GDM1 (cell line): Measurements from ENCODE around the gene KIAA0586.
A peak's percentile ranks its signal among the peaks of the same experiment; 100 is the strongest.
"Not testable (repeated sequence)": the region's sequence is repeated elsewhere in the genome, so short reads cannot be mapped to it uniquely, and the experiment has no call there.

Source experiments
- DNase-seq: peaks from one replicate; lab custom pipeline; 2025; lab: John Stamatoyannopoulos, UW

Gene KIAA0586

DNA sequence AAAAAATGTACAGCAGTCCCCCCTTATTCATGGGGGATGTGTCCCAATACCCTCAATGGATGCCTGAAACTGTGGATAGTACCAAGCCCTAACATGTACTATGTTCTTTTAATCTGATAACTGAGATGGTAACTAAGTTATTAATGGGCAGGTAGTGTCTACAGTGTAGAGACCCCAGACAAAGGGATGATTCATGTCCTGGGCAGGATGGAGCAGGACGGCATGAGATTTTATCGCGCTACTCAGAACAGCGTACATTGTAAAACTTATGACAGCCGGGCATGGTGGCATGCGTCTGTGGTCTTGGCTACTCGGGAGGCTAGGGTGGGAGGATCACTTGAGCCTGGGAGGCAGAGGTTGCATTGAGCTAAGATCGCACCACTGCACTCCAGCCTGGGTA is 37.1 kb downstream of the KIAA0586 start:
- no peak for DNase-seq

DNA sequence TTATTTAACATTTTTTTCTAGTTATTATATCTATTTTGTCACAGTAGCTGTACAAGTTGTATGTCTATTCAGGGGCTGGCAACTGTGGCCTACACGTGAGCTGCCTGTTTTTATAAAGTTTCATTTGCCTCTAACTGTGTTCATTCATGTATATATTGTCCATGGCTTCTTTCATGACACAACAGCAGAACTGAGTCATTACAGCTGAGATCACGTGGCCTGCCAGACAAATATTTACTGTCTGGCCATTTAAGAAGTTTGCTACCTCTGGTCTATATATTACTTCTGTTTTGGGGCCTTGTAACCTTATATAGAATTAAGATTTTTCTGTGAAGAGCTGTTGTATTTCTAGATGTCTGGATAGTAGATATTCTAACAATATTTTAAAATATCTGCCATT is 37.9 kb downstream of the KIAA0586 start:
- no peak for DNase-seq

DNA sequence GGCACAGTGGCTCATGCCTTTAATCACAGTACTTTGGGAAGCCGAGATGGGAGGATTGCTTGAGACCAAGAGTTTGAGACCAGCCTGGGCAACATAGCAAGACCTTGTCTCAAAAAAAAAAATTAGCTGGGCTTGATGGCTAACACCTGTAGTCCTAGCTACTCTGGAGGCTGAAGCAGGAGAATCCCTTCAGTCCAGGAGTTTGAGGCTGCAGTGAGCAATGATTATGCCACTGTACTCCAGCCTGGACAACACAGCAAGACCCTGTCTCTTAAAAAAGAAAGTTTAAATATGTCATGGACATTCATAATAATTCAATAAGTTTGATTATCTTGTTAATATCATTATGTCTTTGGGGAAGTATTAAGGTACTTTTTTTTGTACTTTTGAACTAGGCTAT is 38.9 kb downstream of the KIAA0586 start:
- no peak for DNase-seq

DNA sequence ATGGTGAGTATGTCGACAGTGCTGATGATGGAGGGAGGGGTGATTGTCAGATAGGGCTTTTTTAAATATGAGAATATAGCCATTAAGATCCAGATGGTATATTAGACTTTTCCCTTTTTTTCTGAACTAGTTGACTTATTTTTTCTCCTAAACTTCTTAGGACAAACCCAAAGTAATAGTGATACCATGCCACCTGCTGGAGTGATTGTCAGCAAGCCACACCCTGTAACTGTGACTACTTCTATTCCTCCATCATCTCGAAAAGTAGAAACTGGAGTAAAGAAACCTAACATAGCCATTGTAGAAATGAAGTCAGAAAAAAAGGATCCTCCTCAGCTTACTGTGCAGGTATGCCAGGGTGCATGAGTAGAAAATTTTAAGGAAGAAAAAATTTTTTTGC is 40.1 kb downstream of the KIAA0586 start:
- no peak for DNase-seq

DNA sequence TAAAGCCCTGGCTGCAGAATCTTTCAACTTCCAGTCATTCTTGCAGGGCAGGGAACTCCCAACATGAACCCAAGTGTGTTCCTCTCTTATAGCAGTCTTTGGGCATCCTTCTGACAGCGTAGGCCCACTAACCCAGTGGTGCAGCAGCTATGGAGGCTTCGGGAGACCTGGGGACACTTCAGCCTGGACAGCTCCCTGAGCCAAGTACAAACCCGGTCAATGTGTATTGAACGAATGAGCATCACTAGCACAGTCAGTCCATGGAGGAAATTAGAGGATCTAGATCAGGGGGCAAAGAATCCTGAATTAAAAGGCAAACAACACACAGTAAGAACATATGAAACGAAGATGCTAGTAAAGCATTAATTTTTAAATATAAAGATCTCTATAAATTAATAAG is 41.8 kb downstream of the KIAA0586 start:
- DNase-seq = no peak

DNA sequence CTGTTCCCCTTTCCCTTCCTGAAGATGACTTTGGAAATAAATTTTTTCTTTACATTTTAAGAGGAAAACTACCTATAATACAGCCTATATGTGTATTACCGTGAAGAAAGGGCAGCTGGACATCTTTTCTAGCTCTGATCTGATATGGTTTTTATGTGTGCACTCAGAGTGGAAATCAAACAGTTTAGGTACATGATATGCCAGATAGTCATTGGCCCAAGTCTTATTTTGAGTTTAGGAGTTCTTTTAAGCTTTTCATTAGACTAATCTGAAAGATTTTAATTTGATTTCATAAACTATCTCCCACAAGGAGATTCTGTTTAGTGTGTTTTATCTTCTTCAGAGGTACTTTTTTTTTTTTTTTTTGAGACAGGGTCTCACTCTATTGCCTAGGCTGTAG is 48.8 kb downstream of the KIAA0586 start:
- no peak for DNase-seq

DNA sequence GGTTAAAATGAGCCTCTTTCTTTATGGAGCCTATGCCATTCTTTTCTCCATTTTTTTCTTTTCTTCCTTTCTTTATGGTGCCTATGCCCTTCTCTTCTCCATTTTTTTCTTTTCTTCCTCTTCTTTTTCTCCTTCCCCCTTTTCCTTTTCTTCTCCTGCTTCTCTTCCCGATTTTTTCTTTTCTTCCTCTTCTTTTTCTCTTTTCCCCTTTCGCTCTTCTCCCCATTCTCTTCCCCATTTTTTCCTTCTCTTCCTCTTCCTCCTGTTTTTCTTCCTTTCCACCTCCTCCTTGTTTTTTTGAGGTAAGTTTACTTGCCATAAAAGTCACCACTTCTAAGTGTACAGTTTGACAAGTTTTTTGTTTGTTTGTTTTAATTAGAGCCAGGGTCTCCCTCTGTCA is 50.1 kb downstream of the KIAA0586 start:
- no peak for DNase-seq

DNA sequence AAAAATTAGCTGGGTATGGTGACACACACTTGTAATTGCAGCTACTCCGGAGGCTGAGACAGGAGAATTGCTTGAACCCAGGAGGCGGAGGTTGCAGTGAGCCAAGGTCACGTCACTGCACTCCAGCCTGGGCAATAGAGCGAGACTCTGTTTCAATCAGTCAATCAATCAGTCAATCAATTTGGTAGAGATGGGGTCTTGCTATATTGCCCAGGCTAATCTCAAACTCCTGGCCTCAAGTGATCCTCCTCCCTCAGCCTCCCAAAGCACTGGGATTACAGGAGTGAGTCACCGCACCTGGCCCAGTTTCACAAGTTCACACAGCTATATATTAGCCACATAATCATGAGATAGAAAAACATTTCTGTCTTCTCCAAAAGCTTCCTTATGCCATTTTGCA is 50.8 kb downstream of the KIAA0586 start:
- not testable (repeated sequence) for DNase-seq

DNA sequence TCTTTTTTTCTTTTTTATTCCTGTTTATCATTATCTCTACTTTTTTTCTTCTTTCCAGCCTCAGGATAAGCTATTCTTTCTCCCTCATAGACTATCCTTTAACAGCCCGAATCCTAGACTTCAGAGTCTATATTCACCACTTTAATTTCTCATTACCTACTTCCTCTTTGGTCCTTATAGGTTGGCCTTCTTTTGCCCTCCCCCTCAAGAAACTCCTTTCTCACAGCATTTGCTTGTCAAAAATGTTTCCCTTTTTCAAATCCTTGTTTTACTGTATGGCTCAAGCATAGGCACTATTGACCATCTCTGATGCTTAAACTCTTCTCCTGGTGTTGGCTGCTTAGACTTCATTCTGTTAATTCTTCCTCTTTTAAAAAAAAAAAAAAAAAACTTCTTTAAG is 52.5 kb downstream of the KIAA0586 start:
- DNase-seq = peak; percentile 17

DNA sequence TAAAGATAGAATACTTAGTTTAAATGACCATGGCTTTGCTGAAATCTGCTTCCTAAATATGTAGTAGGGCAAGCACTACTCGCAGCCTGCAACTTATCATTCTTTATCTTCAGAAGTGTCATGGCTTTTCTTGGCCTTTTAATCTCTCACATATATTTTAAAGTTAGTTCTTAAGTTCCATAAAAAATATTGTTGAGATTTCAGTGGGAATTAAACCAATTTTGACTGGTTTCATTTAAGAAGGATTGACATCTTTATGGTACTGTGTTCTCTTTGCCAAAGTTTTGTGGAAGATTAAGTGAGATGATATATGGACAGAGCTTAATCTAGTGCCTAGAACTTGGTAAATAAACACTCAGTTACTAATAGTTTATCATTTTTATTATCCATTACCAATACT is 56.7 kb downstream of the KIAA0586 start:
- DNase-seq = no peak

DNA sequence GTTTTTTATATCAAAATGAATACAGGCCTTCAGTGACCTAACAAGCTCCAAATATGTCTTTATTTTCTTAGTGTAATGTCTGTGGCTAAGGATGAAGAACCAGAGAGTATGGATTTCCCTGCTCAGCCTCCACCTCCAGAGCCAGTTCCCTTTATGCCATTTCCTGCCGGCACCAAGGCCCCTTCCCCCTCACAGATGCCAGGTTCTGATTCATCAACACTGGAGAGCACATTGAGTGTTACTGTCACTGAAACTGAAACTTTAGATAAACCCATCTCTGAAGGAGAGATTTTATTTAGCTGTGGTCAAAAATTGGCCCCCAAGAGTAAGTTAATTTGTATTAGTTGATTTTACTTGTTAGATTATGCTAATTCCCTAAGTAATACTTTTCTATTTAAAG is 61.0 kb downstream of the KIAA0586 start:
- DNase-seq = peak; percentile 60

DNA sequence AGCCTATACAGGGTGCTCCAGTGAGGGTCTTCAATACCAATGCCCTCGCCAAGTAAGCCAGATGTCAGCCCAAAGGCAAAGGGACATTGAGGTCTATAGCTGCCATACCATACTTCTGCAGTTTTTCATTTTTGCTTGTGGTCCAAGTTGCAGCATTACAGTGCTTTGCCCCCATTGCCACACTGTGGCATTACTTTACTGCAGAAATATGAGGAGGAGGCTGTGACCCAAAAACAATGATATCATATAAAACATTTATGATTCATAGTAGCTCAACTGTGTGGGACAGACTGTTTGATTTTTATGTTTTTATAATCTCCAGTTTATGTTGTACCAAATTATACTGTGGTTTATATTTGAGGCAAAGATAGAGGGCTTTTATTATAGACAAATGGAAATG is 64.1 kb downstream of the KIAA0586 start:
- DNase-seq = no peak

DNA sequence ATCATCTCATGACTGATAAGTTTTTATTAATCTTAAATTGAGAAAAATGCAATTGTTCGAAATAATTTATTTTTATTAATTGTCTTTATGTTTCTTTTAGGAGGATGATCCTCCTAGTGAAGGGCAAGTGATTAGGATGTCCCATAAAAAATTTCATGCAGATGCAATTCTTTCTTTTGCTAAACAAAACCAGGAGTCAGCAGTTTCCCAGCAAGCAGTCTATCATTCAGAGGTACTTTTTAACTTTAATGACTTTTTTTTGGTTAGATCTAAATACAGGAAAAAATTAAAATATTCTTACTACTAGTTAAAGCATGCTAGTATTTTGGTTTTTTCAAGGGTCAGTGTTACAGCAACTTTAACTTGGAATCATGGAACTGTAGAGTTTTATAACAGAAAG is 64.5 kb downstream of the KIAA0586 start:
- DNase-seq = no peak

DNA sequence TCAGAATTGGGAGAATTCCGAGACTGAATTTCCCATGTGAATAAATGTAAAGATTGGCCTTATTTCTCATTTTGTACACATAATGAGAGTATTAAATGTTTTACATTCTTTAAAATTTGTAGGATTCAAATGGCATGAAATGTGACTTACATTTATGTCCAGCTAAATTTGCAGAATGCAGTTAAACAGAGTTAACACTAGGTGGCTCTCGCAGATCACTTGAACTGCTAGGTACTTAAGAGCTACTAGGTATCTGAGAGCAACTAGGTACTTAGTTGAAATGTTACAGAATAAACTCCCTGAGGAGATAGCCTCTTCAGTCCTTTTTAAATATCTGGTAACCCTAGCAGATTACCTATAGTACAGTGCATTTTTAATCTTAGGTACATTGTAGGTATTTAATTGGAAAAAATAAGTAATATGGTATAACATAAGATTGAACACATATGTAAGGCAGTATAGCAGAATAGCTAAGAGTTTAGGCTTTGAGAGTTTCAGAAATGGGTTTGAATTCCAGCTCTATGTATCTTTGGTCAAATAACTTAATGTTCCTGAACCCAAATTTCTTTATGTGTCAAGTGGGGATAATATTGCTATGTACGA is 73.8 kb downstream of the KIAA0586 start:
- peak; percentile 41 for DNase-seq

DNA sequence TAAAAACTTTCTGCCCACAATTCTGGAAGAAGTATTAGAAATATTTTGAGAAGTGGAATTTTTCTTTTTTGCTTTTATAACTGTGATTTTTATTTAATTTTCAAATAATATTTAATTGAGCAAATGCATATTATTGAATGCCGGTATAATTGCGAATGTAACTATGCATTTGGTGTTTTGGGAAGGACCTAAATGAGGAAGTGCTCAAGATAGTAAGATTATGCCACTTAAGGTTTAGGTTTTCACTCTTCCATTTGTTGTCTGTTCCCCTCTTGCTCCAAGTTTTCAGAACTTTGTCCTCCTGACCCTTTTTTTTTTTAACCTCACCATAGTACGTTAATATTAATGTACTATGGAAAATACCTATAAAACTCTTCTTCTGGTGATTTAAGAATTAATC is 85.8 kb downstream of the KIAA0586 start:
- DNase-seq = no peak

DNA sequence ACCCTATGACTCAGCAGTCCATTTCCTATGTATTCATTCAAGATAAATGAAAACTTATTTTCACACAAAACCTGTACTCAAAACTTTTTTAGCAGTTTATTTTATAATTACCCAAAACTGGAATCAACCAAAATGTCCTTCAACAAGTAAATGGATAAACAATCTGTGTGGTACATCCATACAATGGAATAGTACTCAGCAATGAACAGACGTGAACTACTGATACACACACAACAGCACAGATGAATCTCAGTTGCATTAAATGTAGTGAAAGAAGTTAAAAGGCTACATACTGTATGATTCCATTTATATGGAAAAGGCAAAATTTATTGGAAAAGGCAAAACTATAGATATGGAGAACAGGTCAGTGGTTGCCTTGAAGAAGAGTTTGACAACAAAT is 90.1 kb downstream of the KIAA0586 start:
- DNase-seq = no peak

DNA sequence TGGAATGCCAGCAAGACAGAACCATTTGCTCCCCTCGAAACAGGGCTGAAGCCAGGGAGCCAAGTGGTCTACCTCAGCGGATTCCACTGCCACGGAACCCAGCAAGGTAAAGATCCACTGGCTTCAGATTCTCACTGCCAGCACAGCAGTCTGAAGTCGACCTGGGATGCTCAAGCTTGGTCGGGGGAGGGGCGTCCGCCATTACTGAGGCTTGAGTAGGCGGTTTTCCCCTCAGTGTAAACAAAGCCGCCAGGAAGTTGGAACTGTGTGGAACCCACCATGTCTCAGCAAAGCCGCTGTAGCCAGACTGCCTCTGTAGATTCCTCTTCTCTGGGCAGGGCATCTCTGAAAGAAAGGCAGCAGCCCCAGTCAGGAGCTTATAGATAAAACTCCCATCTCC is 98.2 kb downstream of the KIAA0586 start:
- not testable (repeated sequence) for DNase-seq

DNA sequence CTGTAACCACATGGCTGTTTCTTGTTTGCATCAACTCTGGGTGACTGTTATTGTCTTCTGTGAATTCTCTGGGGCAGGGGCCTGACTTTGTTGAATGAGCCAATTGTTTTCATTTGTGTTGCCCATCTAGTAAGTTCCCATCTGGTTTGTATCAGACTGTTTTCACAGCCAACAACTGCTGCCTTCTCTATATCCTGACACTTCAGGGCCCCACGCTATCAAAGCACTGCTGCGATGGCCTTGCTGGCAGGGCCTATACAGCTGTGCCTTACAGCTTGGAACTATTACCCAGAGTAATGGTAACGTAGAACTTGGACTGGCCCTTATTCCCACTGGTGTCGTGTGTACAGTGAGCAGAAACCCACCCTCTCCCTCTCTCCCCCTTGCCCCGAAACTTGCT is 105.9 kb downstream of the KIAA0586 start:
- no peak for DNase-seq

DNA sequence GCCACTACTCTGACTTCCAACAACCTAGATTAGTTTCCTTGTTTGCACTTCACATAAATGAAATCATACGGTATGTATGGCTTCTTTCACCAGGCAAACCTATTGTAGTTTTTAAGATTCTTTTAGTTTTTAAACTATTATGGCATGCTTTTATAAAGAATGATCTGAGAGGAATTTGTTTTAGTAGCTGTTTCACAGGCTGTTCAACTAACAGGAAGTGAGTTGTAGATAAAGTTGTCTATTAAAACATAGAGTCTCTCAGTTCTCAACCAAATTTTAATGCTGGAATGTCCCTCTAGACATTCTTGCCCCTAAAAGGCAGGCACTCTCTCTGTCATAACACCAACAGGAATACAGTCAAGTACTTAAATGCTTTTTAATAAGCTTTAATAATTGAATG is 107.5 kb downstream of the KIAA0586 start:
- DNase-seq = no peak

DNA sequence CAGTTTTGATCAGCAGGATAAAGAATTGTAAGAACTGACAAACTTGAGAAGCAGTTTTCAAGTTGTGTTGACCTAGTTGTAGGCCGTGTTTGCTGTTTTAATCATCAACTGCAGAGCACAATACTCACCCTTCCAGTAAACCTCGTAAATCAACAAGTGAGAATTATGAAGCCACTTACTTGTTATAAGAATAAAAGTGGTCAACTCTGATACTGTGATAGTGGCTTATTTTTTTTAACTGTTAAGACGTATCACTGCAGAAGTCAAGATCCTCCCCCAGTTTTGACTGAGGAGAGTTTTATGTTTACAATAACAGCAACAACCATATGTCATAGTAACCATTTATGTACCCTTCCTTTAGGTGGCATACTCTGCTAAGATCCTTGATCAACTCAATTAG is 109.5 kb downstream of the KIAA0586 start:
- DNase-seq = no peak

DNA sequence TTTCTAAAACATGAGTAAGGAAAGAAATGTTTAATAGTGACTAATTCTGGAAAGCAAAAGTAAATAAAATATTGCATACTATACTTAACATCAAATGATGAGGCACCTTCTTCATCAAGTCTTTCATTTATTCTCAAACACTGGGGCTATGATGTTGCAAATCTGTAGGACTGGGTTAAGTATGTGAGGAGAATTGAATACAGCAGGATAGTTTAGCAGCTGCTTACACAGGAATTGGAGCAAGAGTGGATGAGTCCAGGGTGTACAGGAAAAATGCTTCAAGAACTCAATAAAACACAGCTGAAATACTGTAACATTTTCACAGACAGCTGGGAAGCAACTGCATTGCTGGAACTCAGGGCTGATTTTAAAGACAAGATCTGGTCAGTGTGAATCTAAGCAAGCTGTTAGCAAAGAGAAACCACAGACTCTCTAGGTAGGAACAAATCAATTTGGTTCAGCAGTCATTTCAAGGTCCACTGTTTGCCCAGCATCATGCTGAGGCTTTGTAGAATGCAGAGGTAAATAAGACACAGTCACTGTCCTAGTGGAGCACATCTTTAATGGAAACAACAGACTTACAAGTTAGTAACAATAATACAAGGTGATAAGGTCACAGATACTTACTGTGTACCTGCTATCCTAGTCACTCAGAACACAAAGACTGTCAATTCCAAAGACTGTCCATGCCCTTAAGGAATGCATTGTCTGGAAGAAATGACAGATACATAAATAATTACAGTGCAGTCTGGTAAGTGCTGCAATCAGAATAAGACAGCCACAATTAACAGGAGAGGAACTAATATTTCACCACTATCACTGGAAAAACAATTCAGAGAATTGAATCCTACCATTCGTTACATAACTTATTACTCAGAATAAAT is 113.5 kb downstream of the KIAA0586 start:
- DNase-seq = no peak

DNA sequence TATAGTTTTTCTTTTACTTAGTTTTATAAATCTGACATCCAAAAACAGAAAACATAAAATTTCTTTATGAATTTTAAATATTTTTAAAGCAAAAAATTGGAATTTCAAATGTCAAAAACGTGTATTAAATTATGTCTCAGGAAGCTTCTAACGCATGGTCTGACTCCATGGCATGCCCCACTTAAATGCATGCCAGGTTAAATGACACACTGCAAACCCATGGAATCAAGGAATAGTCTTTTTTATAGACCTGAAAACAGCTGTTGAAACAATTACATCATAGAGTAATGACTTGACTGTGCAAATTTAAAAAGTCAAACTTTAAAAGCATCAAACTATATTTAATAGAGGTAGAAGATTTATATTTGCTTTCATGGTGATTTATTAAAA is 114.1 kb downstream of the KIAA0586 start:
- no peak for DNase-seq

DNA sequence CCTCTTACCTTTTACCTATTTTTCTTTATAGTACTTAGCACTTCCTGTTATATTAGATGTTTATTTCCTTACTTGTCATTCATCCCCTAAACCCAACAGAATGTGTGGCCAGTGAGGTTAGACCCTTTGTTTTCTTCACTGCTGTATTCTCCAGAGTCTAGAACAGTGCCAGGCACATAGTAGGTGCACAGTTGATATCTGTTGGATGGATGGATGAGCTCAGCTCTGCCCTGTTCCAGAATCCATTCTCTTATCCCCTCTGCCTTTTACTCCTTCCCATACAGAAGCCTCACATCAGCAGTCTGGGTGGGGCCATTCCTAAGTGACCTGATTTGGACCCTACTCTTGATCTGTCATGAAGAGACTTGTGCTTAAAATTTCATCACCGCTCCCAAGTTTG is 115.7 kb downstream of the KIAA0586 start:
- no peak for DNase-seq

DNA sequence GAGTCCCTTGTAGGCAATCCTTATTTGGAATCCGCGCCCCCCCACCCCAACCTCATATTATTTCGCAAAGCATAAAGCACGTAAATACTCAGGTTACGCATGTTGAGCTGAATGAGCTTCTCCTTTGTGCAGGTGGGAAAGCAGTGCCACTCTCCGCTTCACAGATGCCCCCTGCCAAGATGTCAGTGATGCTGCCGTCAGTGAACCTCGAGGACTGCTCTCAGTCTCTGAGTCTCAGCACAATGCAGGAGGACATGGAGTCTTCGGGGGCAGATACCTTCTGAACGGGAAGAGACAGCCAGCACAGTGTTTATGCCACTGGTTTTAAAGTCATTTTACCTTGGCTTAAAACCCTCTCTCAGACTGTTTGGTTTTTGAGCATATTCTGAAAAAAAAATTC is 120.1 kb downstream of the KIAA0586 start:
- no peak for DNase-seq
